Keratinocyte (primary cell): Measurements from ENCODE around the gene NTSR2. TPM values are rescaled to one million over a fixed set of nuclear protein-coding genes. Genes with fewer than 3 reads are reported as not detected.

ENCODE experiments used
- DNase-seq: peaks from one replicate; pipeline ENCODE4 v3.0.0-alpha.2; 2011; ENCODE audit warnings: low read depth, missing footprints, low spot score
- FAIRE-seq: peaks from 2 replicates; lab custom pipeline; 2011; peaks lifted over from hg19 to GRCh38; lab: Jason Lieb, UNC
- H2AFZ ChIP-seq: 2 replicates; pipeline ENCODE4 v1.6.0; 2012; ENCODE audit warnings: low read length, control low read depth, inconsistent platforms; ENCODE audit not compliant: control insufficient read depth
- H3K27ac ChIP-seq: 2 replicates; pipeline ENCODE4 v1.5.1; 2011; ENCODE audit warnings: low read length; ENCODE audit not compliant: control insufficient read depth, insufficient read depth
- H3K27me3 ChIP-seq: 3 replicates; pipeline ENCODE4 v1.6.0; 2011; ENCODE audit warnings: low read length; ENCODE audit not compliant: control insufficient read depth, insufficient read depth; ENCODE audit errors: extremely low read depth
- H3K36me3 ChIP-seq, 2 experiments: 2 replicates in 1 of 2; 3 replicates in 1 of 2; pipeline ENCODE4 v1.5.1; 2011; ENCODE audit warnings: low read length in 2 of 2, mild to moderate bottlenecking in 1 of 2; ENCODE audit not compliant: control insufficient read depth in 2 of 2, insufficient read depth in 2 of 2; ENCODE audit errors: extremely low read depth in 1 of 2
- H3K4me1 ChIP-seq: 3 replicates; pipeline ENCODE4 v1.5.1; 2011; ENCODE audit warnings: low read length; ENCODE audit not compliant: control insufficient read depth, insufficient read depth; ENCODE audit errors: extremely low read depth
- H3K4me2 ChIP-seq: 3 replicates; pipeline ENCODE4 v1.6.0; 2011; ENCODE audit warnings: low read depth, low read length; ENCODE audit not compliant: control insufficient read depth, insufficient read depth; ENCODE audit errors: extremely low read depth
- H3K4me3 ChIP-seq, 3 experiments: fragments of 200-600 bp in 1 of 3; sonication (generic) in 1 of 3; 2 replicates in 2 of 3; 3 replicates in 1 of 3; pipeline ENCODE4 v1.5.1; 2011 to 2016; ENCODE audit warnings: low read length in 3 of 3, mild to moderate bottlenecking in 3 of 3, control low read depth in 2 of 3, inconsistent platforms in 1 of 3, low read depth in 1 of 3, mixed read lengths in 1 of 3, mixed run types in 1 of 3, moderate library complexity in 1 of 3; ENCODE audit not compliant: control insufficient read depth in 2 of 3, insufficient read depth in 2 of 3; ENCODE audit errors: extremely low read depth in 1 of 3
- H3K79me2 ChIP-seq: 2 replicates; pipeline ENCODE4 v1.6.0; 2012; ENCODE audit warnings: low read length; ENCODE audit not compliant: control insufficient read depth, insufficient read depth
- H3K9ac ChIP-seq: 3 replicates; pipeline ENCODE4 v1.6.0; 2011; ENCODE audit warnings: low read length; ENCODE audit not compliant: control insufficient read depth, insufficient read depth; ENCODE audit errors: extremely low read depth
- H3K9me1 ChIP-seq: 3 replicates; pipeline ENCODE4 v1.6.0; 2011; ENCODE audit warnings: low read length; ENCODE audit not compliant: control insufficient read depth, insufficient read depth; ENCODE audit errors: extremely low read depth
- H3K9me3 ChIP-seq: 2 replicates; pipeline ENCODE4 v1.5.1; 2012; ENCODE audit warnings: low read depth, low read length; ENCODE audit not compliant: control insufficient read depth
- H4K20me1 ChIP-seq: 3 replicates; pipeline ENCODE4 v1.6.0; 2011; ENCODE audit warnings: low read length; ENCODE audit not compliant: control insufficient read depth, insufficient read depth; ENCODE audit errors: extremely low read depth
- EZH2 ChIP-seq: IDR thresholded peaks from one replicate; pipeline ENCODE4 v1.6.1; 2012; ENCODE audit warnings: inconsistent platforms, mild to moderate bottlenecking, low read length, moderate library complexity
- dilution Hi-C: fragments of 300-500 bp; cut with MboI; formaldehyde crosslinking; loops from one replicate; pipeline ENCODE4 v1.7.0; 2020; ENCODE audit warnings: low sequenced_read_pairs; ENCODE audit not compliant: extremely low pct_ligation_motif_present
- polyA plus RNA-seq, 5 experiments: library from polyadenylated mRNA; depleted of rRNA in 3 of 5; stranded (reverse) in 3 of 5; stranded (forward) in 1 of 5; unstranded in 1 of 5; fragments of >200 nt; gene quantifications; 1 replicate in 1 of 5; 2 replicates in 3 of 5; 3 replicates in 1 of 5; pipeline versions ENCODE4 v1.2.1 to v1.2.3, GENCODE V29; 2011 to 2012; ENCODE audit warnings: missing spikeins in 2 of 5, low read depth in 1 of 5, low replicate concordance in 1 of 5
- TF ChIP-seq, protein P1 (sequence below), 3 experiments: IDR thresholded peaks in 1 of 3; conservative IDR thresholded peaks in 1 of 3; optimal IDR thresholded peaks in 1 of 3; 2 replicates in 2 of 3; 3 replicates in 1 of 3; pipeline versions ENCODE3 to v1.5.1; 2011; ENCODE audit warnings: low read length in 3 of 3, mild to moderate bottlenecking in 3 of 3, moderate library complexity in 2 of 3, control low read depth in 1 of 3, inconsistent platforms in 1 of 3; ENCODE audit not compliant: insufficient read depth in 2 of 3; ENCODE audit errors: extremely low read depth in 1 of 3

The NTSR2 gene
- polyA plus RNA-seq, 1 donor (not counting 4 experiments of a cell fraction or from before 2014, with no cell fraction given): not detected

GRCh38 chr2:11624893-11625292, 45.1 kb downstream of the NTSR2 start:
- H3K4me1 ChIP-seq: no peaks in the 10 kb centered on the region
- DNase-seq (no peak), FAIRE-seq (no peak)
- H3K36me3 ChIP-seq: no peaks in the 10 kb centered on the region
- H3K79me2 ChIP-seq: no peaks in the 10 kb centered on the region
- H3K9me1 ChIP-seq: no peaks in the 10 kb centered on the region
- H3K9me3 ChIP-seq: peaks cover 5% of the 10 kb centered on the region
- H3K4me2 ChIP-seq: no peak overlapping the region
- H4K20me1 ChIP-seq: no peaks in the 10 kb centered on the region
- H3K27ac ChIP-seq: no peak overlapping the region
- dilution Hi-C loops: no loop called here
- peaks cover 4% of the 10 kb centered on the region for H3K27me3 ChIP-seq
- no peak overlapping the region for H2AFZ ChIP-seq
- no peak overlapping the region for H3K4me3 ChIP-seq
- TF ChIP-seq EZH2: no peak
- TF ChIP-seq, protein P1, sequence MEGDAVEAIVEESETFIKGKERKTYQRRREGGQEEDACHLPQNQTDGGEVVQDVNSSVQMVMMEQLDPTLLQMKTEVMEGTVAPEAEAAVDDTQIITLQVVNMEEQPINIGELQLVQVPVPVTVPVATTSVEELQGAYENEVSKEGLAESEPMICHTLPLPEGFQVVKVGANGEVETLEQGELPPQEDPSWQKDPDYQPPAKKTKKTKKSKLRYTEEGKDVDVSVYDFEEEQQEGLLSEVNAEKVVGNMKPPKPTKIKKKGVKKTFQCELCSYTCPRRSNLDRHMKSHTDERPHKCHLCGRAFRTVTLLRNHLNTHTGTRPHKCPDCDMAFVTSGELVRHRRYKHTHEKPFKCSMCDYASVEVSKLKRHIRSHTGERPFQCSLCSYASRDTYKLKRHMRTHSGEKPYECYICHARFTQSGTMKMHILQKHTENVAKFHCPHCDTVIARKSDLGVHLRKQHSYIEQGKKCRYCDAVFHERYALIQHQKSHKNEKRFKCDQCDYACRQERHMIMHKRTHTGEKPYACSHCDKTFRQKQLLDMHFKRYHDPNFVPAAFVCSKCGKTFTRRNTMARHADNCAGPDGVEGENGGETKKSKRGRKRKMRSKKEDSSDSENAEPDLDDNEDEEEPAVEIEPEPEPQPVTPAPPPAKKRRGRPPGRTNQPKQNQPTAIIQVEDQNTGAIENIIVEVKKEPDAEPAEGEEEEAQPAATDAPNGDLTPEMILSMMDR (optimal IDR thresholded peaks at IDR 0.05 in 1 of 3, IDR thresholded peaks at IDR 0.05 in 1 of 3, conservative IDR thresholded peaks at IDR 0.05 in 1 of 3; ENCODE audit: extremely low read depth in 1 of 3, insufficient read depth in 2 of 3, low read length in 3 of 3): no peak
- H3K9ac ChIP-seq: no peak overlapping the region

- Histone ChIP-seq H4K20me1 (no peaks in the 10 kb centered on the region), H3K79me2 (no peaks in the 10 kb centered on the region), H3K9ac (no peak overlapping the region), H3K9me1 (no peaks in the 10 kb centered on the region), H3K4me2 (no peak overlapping the region), H3K36me3 (no peaks in the 10 kb centered on the region), H3K4me1 (no peaks in the 10 kb centered on the region), H3K27ac (no peak overlapping the region), H3K9me3 (peaks cover 5% of the 10 kb centered on the region), H2AFZ (no peak overlapping the region), H3K27me3 (peaks cover 4% of the 10 kb centered on the region), H3K4me3 (no peak overlapping the region)
- TF ChIP-seq, protein P1 (optimal IDR thresholded peaks at IDR 0.05 in 1 of 3, IDR thresholded peaks at IDR 0.05 in 1 of 3, conservative IDR thresholded peaks at IDR 0.05 in 1 of 3; ENCODE audit: extremely low read depth in 1 of 3, insufficient read depth in 2 of 3, low read length in 3 of 3): no peak
- TF ChIP-seq EZH2: no peak
- dilution Hi-C loops: no loop called here
- DNase-seq: no peak
- no peak for FAIRE-seq
Measured at GRCh38 chr2:11622611-11623010, 47.4 kb downstream of the NTSR2 start.
